Testis (tissue), 2 donors: Measurements from ENCODE around the gene CBFA2T3.

Source experiments
- CTCF ChIP-seq, 3 experiments: fragments of 450-650 bp in 2 of 3; fragments of 200-600 bp in 1 of 3; sonication (generic) in 1 of 3; IDR thresholded peaks; one replicate each; pipeline ENCODE4 v1.5.1; 2016 to 2019; ENCODE audit warnings: antibody characterized with exemption in 3 of 3, mild to moderate bottlenecking in 2 of 3, moderate library complexity in 1 of 3
- POLR2A ChIP-seq: fragments of 450-650 bp; IDR thresholded peaks from one replicate; pipeline ENCODE4 v1.6.1; 2017; ENCODE audit warnings: antibody characterized with exemption, mild to moderate bottlenecking, moderate library complexity

- TF ChIP-seq POLR2A = no peak
- TF ChIP-seq CTCF (IDR thresholded peaks at IDR 0.05) = no peak
Measured at GRCh38 chr16:88875703-88876234, 101.2 kb downstream of the CBFA2T3 start.
